DOHH2 (cell line): ENCODE results near the gene SDCCAG8.

Source experiments
- CTCF ChIP-seq: fragments of 200-600 bp; sonication (generic); IDR thresholded peaks from one replicate; pipeline ENCODE4 v1.5.1; 2014; ENCODE audit warnings: antibody characterized with exemption, mild to moderate bottlenecking, low read depth, low read length; ENCODE audit not compliant: poor library complexity, severe bottlenecking
- EZH2phosphoT487 ChIP-seq: fragments of 200-600 bp; sonication (generic); IDR thresholded peaks from 2 replicates; pipeline ENCODE4 v1.6.1; 2017; ENCODE audit warnings: borderline replicate concordance, mild to moderate bottlenecking, antibody characterized with exemption, low read length, moderate library complexity, mixed read lengths

GRCh38 chr1:243406424-243406823, 150.6 kb downstream of the SDCCAG8 start:
- TF ChIP-seq CTCF (no peak), EZH2phosphoT487 (no peak)
